Breast epithelium (tissue), 3 donors: ENCODE measurements around the gene HOXB5.

Experiments used
- CTCF ChIP-seq, 3 donors: fragments of 450-650 bp; IDR thresholded peaks; one replicate each; pipeline ENCODE4 v1.5.1; 2016 to 2017; ENCODE audit warnings: antibody characterized with exemption in 3 of 3, mild to moderate bottlenecking in 3 of 3, moderate library complexity in 3 of 3
- POLR2AphosphoS5 ChIP-seq, 3 donors: sonication (generic); formaldehyde crosslinking; IDR thresholded peaks; one replicate each; pipeline ENCODE4 v1.6.1; 2017; ENCODE audit warnings: antibody characterized with exemption in 3 of 3

- TF ChIP-seq CTCF (IDR thresholded peaks at IDR 0.05) (no peak), POLR2AphosphoS5 (IDR thresholded peaks at IDR 0.05) (no peak)
Observed at GRCh38 chr17:48577946-48578615, 15.5 kb downstream of the HOXB5 start, which contains the start of gene HOXB4.
